HL-60 (cell line): ENCODE measurements around the gene SERINC2.

Experiments used
- DNase-seq, 2 experiments: peaks; one replicate each; pipeline ENCODE4 v3.0.0-alpha.2; 2010 to 2020; ENCODE audit warnings: low read depth in 1 of 2, low spot score in 1 of 2
- H3K27ac ChIP-seq: fragments of 250-450 bp; sonication (Bioruptor Pico); replicated peaks from 2 replicates; pipeline ENCODE4 v1.5.1; 2020; ENCODE audit warnings: mild to moderate bottlenecking, moderate library complexity
- H3K27me3 ChIP-seq: fragments of 250-450 bp; sonication (Bioruptor Pico); 2 replicates; pipeline ENCODE4 v1.5.1; 2021; ENCODE audit warnings: mild to moderate bottlenecking, moderate library complexity; ENCODE audit not compliant: insufficient read depth, poor library complexity, severe bottlenecking
- H3K4me3 ChIP-seq: replicated peaks from 2 replicates; pipeline ENCODE4 v1.5.1; 2011; ENCODE audit warnings: mild to moderate bottlenecking, control low read depth, low read length; ENCODE audit not compliant: insufficient read depth
- CTCF ChIP-seq: IDR thresholded peaks from one replicate; pipeline ENCODE4 v1.5.1; 2011; ENCODE audit warnings: low read length, control low read depth, inconsistent platforms; ENCODE audit not compliant: insufficient read depth
- GABPA ChIP-seq: IDR thresholded peaks from 2 replicates; pipeline ENCODE4 v1.6.1; 2012; ENCODE audit warnings: low read depth
- POLR2AphosphoS5 ChIP-seq: IDR thresholded peaks from 2 replicates; pipeline ENCODE4 v1.6.1; 2012; ENCODE audit warnings: low read depth
- REST ChIP-seq: IDR thresholded peaks from 2 replicates; pipeline ENCODE4 v1.6.1; 2012; ENCODE audit warnings: low read depth; ENCODE audit not compliant: insufficient replicate concordance
- SPI1 ChIP-seq: IDR thresholded peaks from 2 replicates; pipeline ENCODE4 v1.6.1; 2012; ENCODE audit warnings: low read depth, mild to moderate bottlenecking, borderline replicate concordance

The SERINC2 gene

GRCh38 chr1:31378001-31378400, 35.0 kb upstream of the SERINC2 start:
- Histone ChIP-seq H3K27ac (no peak overlapping the region), H3K27me3 (no peaks in the 10 kb centered on the region), H3K4me3 (no peak overlapping the region)
- no peak for DNase-seq
- TF ChIP-seq POLR2AphosphoS5 (no peak), GABPA (no peak), REST (no peak), SPI1 (no peak)

- TF ChIP-seq GABPA, result no peak
- TF ChIP-seq SPI1, result no peak
- TF ChIP-seq REST, result no peak
- TF ChIP-seq POLR2AphosphoS5, result no peak
- TF ChIP-seq CTCF, result no peak
Observed at GRCh38 chr1:31380181-31380580, 32.8 kb upstream of the SERINC2 start.

GRCh38 chr1:31381394-31382294, 31.4 kb upstream of the SERINC2 start:
- H3K27me3 ChIP-seq, result peaks cover 2% of the 10 kb centered on the region
- TF ChIP-seq CTCF (no peak), POLR2AphosphoS5 (no peak), GABPA (no peak)
- H3K4me3 ChIP-seq, result no peak overlapping the region
- DNase-seq, result no peak
- no peak overlapping the region for H3K27ac ChIP-seq

More at GRCh38 chr1:31380181-31380580, 32.8 kb upstream of the SERINC2 start:
- no peak overlapping the region for H3K27ac ChIP-seq
- DNase-seq, result no peak
- peaks cover under 1% of the 10 kb centered on the region for H3K27me3 ChIP-seq
- H3K4me3 ChIP-seq, result no peak overlapping the region

GRCh38 chr1:31382379-31382989, 30.5 kb upstream of the SERINC2 start:
- no peak overlapping the region for H3K4me3 ChIP-seq
- peaks cover 2% of the 10 kb centered on the region for H3K27me3 ChIP-seq
- H3K27ac ChIP-seq, result no peak overlapping the region
- DNase-seq, result no peak
- TF ChIP-seq CTCF, result no peak
- no peak for TF ChIP-seq GABPA
- TF ChIP-seq REST, result no peak
- TF ChIP-seq POLR2AphosphoS5, result no peak
- TF ChIP-seq SPI1, result no peak
